IMR-90 (cell line): Measurements from ENCODE around the gene NPFFR1.

Experiments used
- CTCF ChIP-seq: conservative IDR thresholded peaks from 2 replicates; pipeline ENCODE4 v1.5.1; 2012; ENCODE audit warnings: mild to moderate bottlenecking, low read depth, low read length, improper control_type of control experiment
- MAFK ChIP-seq: IDR thresholded peaks from 2 replicates; pipeline ENCODE4 v1.6.1; 2012; ENCODE audit warnings: low read depth, low read length, improper control_type of control experiment
- POLR2A ChIP-seq: IDR thresholded peaks from 2 replicates; pipeline ENCODE4 v1.6.1; 2012; ENCODE audit warnings: mild to moderate bottlenecking, low read depth, low read length
- RAD21 ChIP-seq: IDR thresholded peaks from 2 replicates; pipeline ENCODE4 v1.6.1; 2012; ENCODE audit warnings: low read length, improper control_type of control experiment
- RCOR1 ChIP-seq: IDR thresholded peaks from 2 replicates; pipeline ENCODE4 v1.6.1; 2012; ENCODE audit warnings: mild to moderate bottlenecking, low read length, improper control_type of control experiment; ENCODE audit not compliant: insufficient replicate concordance

DNA sequence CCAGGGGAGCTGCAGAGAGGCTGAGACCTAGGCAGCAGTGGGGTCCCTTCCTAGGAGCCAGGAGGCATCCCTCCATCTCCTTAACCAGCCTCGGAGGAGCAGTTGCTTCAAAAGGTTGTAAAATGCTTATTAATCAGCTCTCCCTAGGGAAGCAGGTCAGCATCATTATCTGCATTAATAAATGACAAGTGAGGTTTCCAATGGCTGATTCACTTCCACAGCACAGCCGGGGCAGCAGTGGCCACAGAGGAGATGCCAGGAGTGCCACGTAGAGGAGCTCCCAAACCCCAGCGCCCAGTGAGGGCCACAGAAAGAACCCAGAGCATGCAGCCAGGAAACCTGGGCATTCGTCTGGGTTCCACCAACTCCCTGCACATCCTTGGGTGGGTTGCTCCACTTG lies 8.2 kb upstream of the NPFFR1 start:
- TF ChIP-seq POLR2A: no peak
- TF ChIP-seq CTCF: no peak
- no peak for TF ChIP-seq RCOR1
- no peak for TF ChIP-seq MAFK
- no peak for TF ChIP-seq RAD21
